Measurements from ENCODE around the gene C1QTNF7.
A peak's percentile ranks its signal among the peaks of the same experiment; 100 is the strongest.

GRCh38 chr4:15469402-15470127 lies 41.7 kb downstream of the C1QTNF7 start, which contains the start of gene CC2D2A:
- TF ChIP-seq POLR2A (IDR thresholded peaks at IDR 0.05) (no peak), CTCF (IDR thresholded peaks at IDR 0.05) (no peak), POLR2AphosphoS5 (IDR thresholded peaks at IDR 0.05; ENCODE audit: insufficient read depth in 1 of 2, low read depth in 1 of 2) (peak in 1 of 2 donors; percentile 31)

All from vagina (tissue), 2 donors.